ENCODE results near the gene ARSJ. TPM values are rescaled to one million over a fixed set of nuclear protein-coding genes. Genes with fewer than 3 reads are reported as not detected.

The ARSJ gene
- 5.8 and 6.3 TPM in 2 replicates for total RNA-seq (2021; fragmentation: NEBNext Ultra II Directional; extraction: Animal tissue kit (Norgen Biotek cat#: 25700))
- polyA plus RNA-seq (2011; rRNA removed), result 1.3 and 1.4 TPM in 2 replicates
- 1.4 TPM for polyA plus RNA-seq (2011; cell fraction: cytosol; rRNA removed)
- polyA plus RNA-seq (2011; cell fraction: nucleus; rRNA removed), result 1.9 TPM
- 2.1 to 2.6 TPM (median 2.3 TPM) in 4 replicates for polyA plus RNA-seq (2012, experiment 1 of 2)
- 0.31 TPM for polyA plus RNA-seq (2012, experiment 2 of 2)
- polyA plus RNA-seq (2013, experiment 1 of 2), result 2.6 TPM
- polyA plus RNA-seq (2013, experiment 2 of 2), result 3.2 TPM
- 2.9 and 3.3 TPM in 2 replicates for polyA minus RNA-seq (2011; rRNA and poly(A)+ RNA removed)
- polyA minus RNA-seq (2011; cell fraction: cytosol; rRNA and poly(A)+ RNA removed), result 1.5 TPM
- 10.8 TPM for polyA minus RNA-seq (2011; cell fraction: nucleus; rRNA and poly(A)+ RNA removed)
- long read RNA-seq, experiment 1, partial matches to known transcripts, result 0 of 4 reads
- long read RNA-seq, experiment 1, other reads (novel, unspliced or antisense), result 4 of 4 reads
- long read RNA-seq, experiment 2, partial matches to known transcripts, result 0 of 1 reads
- long read RNA-seq, experiment 2, other reads (novel, unspliced or antisense), result 1 of 1 reads

GRCh38 chr4:113979148-113979904 is at the start of gene ARSJ:
ARSJ (minus strand) TSS chr4:113979647; CDS start chr4:113978834, 813 bp downstream.
- Histone ChIP-seq H2AFZ (ENCODE audit: low read length) (peak within 1 kb of the TSS; percentile 91), H2BK5ac (ENCODE audit: low read depth, low read length) (peak within 1 kb of the TSS; percentile 69; the same call in 1 of the 2 replicates), H3K4me2 (ENCODE audit: insufficient read depth in 1 of 2, low read depth in 2 of 2, low read length in 2 of 2) (peak within 1 kb of the TSS; percentile 76 to 97), H3K23me2 (ENCODE audit: low read depth, low read length) (peaks cover 12% of the 10 kb centered on the region), H3K27ac (ENCODE audit: low read depth, low read length) (no peak within 1 kb of the TSS), H3K23ac (ENCODE audit: insufficient read length) (no peak within 1 kb of the TSS), H3K18ac (ENCODE audit: extremely low read depth, low read length) (peak within 1 kb of the TSS; percentile 51; the same call in 1 of the 2 replicates), H3K14ac (ENCODE audit: insufficient read length) (no peak within 1 kb of the TSS), H3K9ac (replicated peaks in 1 of 4; ENCODE audit: extremely low read depth in 1 of 4, low read depth in 3 of 4, low read length in 3 of 4) (peak within 1 kb of the TSS; percentile 42 to 81 (median 60)), H4K5ac (ENCODE audit: insufficient read length, low read depth, low read length) (no peak within 1 kb of the TSS), H3K27me3 (replicated peaks in 1 of 4; ENCODE audit: control insufficient read depth in 3 of 4, extremely low read depth in 1 of 4, insufficient read depth in 3 of 4, low read length in 3 of 4) (no peaks in the 10 kb centered on the region; a peak in 1 of 7 replicates), H3K56ac (replicated peaks; ENCODE audit: insufficient read length, low read depth, low read length) (no peak within 1 kb of the TSS), H2BK120ac (replicated peaks; ENCODE audit: low read depth, low read length) (peak within 1 kb of the TSS; percentile 39), H2BK15ac (ENCODE audit: low read length) (no peak within 1 kb of the TSS), H2BK20ac (ENCODE audit: low read length) (peak within 1 kb of the TSS; percentile 55; the same call in 1 of the 2 replicates), H2AK5ac (ENCODE audit: low read depth, low read length) (no peak within 1 kb of the TSS), H3K4me1 (replicated peaks in 1 of 4; ENCODE audit: control insufficient read depth in 3 of 4, insufficient read depth in 4 of 4, low read length in 3 of 4) (peaks cover 4 to 6% (median 5%) of the 10 kb centered on the region in 4 experiments; a peak in 6 of 7 replicates), H3K79me2 (ENCODE audit: control insufficient read depth in 1 of 2, insufficient read depth in 2 of 2, low read length in 2 of 2) (peaks cover 0 to 6% of the 10 kb centered on the region in 2 experiments; a peak in 1 of 4 replicates), H3K4ac (replicated peaks; ENCODE audit: insufficient read length, low read depth, low read length) (no peak within 1 kb of the TSS), H3K79me1 (ENCODE audit: low read depth, low read length) (no peaks in the 10 kb centered on the region), H2BK12ac (ENCODE audit: low read depth, low read length) (0 out of 2 replicates have a peak within 1 kb of the TSS, but pooled peaks have one; percentile 32), H3K9me3 (ENCODE audit: insufficient read depth in 2 of 2, low read depth in 1 of 2, low read length in 1 of 2) (no peaks in the 10 kb centered on the region; a peak in 1 of 4 replicates), H4K8ac (ENCODE audit: extremely low read depth, insufficient read depth, low read length) (peak within 1 kb of the TSS; percentile 22; the same call in 1 of the 2 replicates), H3K36me3 (ENCODE audit: control insufficient read depth in 2 of 4, insufficient read depth in 4 of 4, low read length in 3 of 4) (no peaks in the 10 kb centered on the region), H4K91ac (replicated peaks; ENCODE audit: insufficient read length, low read length) (peak within 1 kb of the TSS; percentile 75), H4K20me1 (replicated peaks in 1 of 2; ENCODE audit: control insufficient read depth in 1 of 2, insufficient read depth in 2 of 2, low read length in 2 of 2) (no peaks in the 10 kb centered on the region), H3K4me3 (ENCODE audit: extremely low read depth in 1 of 4, insufficient read depth in 2 of 4, low read depth in 3 of 4, low read length in 4 of 4) (peak within 1 kb of the TSS; percentile 78 to 91 (median 82))
- ChIA-PET POLR2A (ENCODE audit: partially characterized antibody) (interaction anchor here (0.6 to 1.0 kb wide), 3 partner anchors 12 to 208 kb away, joined by 3 to 4 read pairs (median 3); no protein-coding TSS in a partner anchor), CTCF (ENCODE audit: partially characterized antibody) (interaction anchor here (0.6 to 1.6 kb wide), 5 partner anchors 10 to 723 kb away, joined by 3 to 6 read pairs (median 3); no protein-coding TSS in a partner anchor)
- DNase-seq (ENCODE audit: low read depth in 1 of 2, low spot score in 2 of 2) (peak; percentile 25 to 80), FAIRE-seq (no peak)
- WGBS, 2 experiments (ENCODE audit: extremely low coverage in 1 of 2, insufficient coverage in 1 of 2, insufficient read length in 1 of 2, insufficient replicate concordance in 2 of 2, low coverage in 1 of 2, low lambda C conversion rate in 2 of 2, missing lambda C conversion rate in 1 of 2), result 2% methylated on average over 39 of the region's 50 CpGs; no CpG with 5 or more reads in 1 of the 2 experiments
- TF ChIP-seq SUZ12 (IDR thresholded peaks at IDR 0.05; ENCODE audit: low read length) (peak; percentile 55; the same call in 1 of the 2 replicates), GTF2F1 (IDR thresholded peaks at IDR 0.05; ENCODE audit: borderline replicate concordance, low read depth, low read length) (no peak), KDM4A (IDR thresholded peaks at IDR 0.05; ENCODE audit: low read depth, low read length, severe bottlenecking) (peak; percentile 60), ASH2L (IDR thresholded peaks at IDR 0.05; ENCODE audit: low read length) (peak; percentile 96), YY1 (IDR thresholded peaks at IDR 0.05; ENCODE audit: low read depth, low read length) (0 out of 2 replicates have a peak, but pooled peaks have one; percentile 52), SIN3A (conservative IDR thresholded peaks at IDR 0.05 in 1 of 2, IDR thresholded peaks at IDR 0.05 in 1 of 2; ENCODE audit: low read depth in 1 of 2, low read length in 2 of 2) (no peak), CTBP2 (IDR thresholded peaks at IDR 0.05; ENCODE audit: borderline replicate concordance, insufficient read depth, insufficient read length, low read length) (peak; percentile 56)

Data from H1 (cell line).